Erythroblast (primary cell): Measurements from ENCODE around the gene TSNAX.

Experiments
- GATA1 ChIP-seq: IDR thresholded peaks from 2 replicates; pipeline ENCODE4 v1.6.1; 2011; ENCODE audit warnings: low read depth, mild to moderate bottlenecking, control low read depth, low read length, moderate library complexity
- POLR2A ChIP-seq: IDR thresholded peaks from 2 replicates; pipeline ENCODE4 v1.6.1; 2011; ENCODE audit warnings: mild to moderate bottlenecking, low read length

DNA sequence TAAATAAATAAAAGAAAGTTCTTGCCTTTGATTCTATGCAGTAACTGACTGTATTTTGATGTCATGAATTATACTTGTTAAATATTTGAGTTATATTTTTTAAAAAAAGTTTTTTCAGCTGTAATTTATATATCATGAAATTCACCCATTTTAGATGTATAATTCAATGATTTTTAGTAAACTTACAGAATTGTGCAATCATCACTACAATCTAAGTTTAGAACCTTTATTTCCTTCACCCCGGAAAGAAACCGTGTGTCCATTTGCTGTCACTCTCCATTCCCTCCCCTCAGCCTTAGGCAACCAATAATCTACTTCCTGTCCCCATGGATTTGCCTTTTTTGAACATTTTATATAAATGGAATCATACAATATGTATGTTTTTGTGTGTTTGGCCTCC is 65.7 kb downstream of the TSNAX start:
- no peak for TF ChIP-seq POLR2A
- no peak for TF ChIP-seq GATA1
